ENCODE data around the gene CLC.
A peak's percentile ranks its signal among the peaks of the same experiment; 100 is the strongest.
"Not testable (repeated sequence)": the region's sequence is repeated elsewhere in the genome, so short reads cannot be mapped to it uniquely, and the experiment has no call there.

The CLC gene

DNA sequence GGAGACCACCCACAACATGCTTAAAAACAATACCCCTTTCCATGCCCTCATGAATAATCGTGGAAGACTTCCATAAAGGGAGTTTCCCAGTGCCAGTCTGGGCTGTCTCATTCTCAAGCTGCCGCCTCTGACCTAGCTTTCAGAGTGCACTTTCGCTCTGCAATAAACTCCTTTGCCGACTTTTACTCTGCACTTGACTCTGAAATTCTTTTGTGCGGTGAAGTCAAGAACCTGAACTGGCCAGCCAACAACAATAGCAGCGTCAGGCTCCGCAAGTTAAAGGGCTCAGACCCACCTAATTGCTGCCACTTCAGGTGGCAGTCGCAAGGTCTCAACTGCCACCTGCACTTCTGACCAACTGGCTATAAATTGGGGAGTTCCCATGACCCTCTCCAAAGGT is 30.5 kb upstream of the CLC start:
- Histone ChIP-seq H3K9me3 (ENCODE audit: insufficient read depth, low read length) (no peaks in the 10 kb centered on the region), H3K4me3 (ENCODE audit: low read length) (no peak overlapping the region), H3K36me3 (replicated peaks; ENCODE audit: low read depth, low read length) (no peaks in the 10 kb centered on the region), H3K27ac (ENCODE audit: low read length) (no peak overlapping the region), H3K79me2 (ENCODE audit: low read length) (no peaks in the 10 kb centered on the region), H3K4me2 (ENCODE audit: low read length) (no peak overlapping the region), H4K20me1 (ENCODE audit: insufficient read depth, low read length) (no peaks in the 10 kb centered on the region), H3K4me1 (ENCODE audit: low read length) (no peaks in the 10 kb centered on the region), H2AFZ (ENCODE audit: low read depth, low read length) (no peak overlapping the region), H3K9ac (ENCODE audit: low read length) (no peak overlapping the region), H3K27me3 (ENCODE audit: low read depth, low read length) (peaks cover 39% of the 10 kb centered on the region)
- TF ChIP-seq, protein P1, sequence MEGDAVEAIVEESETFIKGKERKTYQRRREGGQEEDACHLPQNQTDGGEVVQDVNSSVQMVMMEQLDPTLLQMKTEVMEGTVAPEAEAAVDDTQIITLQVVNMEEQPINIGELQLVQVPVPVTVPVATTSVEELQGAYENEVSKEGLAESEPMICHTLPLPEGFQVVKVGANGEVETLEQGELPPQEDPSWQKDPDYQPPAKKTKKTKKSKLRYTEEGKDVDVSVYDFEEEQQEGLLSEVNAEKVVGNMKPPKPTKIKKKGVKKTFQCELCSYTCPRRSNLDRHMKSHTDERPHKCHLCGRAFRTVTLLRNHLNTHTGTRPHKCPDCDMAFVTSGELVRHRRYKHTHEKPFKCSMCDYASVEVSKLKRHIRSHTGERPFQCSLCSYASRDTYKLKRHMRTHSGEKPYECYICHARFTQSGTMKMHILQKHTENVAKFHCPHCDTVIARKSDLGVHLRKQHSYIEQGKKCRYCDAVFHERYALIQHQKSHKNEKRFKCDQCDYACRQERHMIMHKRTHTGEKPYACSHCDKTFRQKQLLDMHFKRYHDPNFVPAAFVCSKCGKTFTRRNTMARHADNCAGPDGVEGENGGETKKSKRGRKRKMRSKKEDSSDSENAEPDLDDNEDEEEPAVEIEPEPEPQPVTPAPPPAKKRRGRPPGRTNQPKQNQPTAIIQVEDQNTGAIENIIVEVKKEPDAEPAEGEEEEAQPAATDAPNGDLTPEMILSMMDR (IDR thresholded peaks at IDR 0.05; ENCODE audit: low read depth, low read length), result no peak
- TF ChIP-seq EZH2phosphoT487 (IDR thresholded peaks at IDR 0.05; ENCODE audit: low read depth), result no peak

DNA sequence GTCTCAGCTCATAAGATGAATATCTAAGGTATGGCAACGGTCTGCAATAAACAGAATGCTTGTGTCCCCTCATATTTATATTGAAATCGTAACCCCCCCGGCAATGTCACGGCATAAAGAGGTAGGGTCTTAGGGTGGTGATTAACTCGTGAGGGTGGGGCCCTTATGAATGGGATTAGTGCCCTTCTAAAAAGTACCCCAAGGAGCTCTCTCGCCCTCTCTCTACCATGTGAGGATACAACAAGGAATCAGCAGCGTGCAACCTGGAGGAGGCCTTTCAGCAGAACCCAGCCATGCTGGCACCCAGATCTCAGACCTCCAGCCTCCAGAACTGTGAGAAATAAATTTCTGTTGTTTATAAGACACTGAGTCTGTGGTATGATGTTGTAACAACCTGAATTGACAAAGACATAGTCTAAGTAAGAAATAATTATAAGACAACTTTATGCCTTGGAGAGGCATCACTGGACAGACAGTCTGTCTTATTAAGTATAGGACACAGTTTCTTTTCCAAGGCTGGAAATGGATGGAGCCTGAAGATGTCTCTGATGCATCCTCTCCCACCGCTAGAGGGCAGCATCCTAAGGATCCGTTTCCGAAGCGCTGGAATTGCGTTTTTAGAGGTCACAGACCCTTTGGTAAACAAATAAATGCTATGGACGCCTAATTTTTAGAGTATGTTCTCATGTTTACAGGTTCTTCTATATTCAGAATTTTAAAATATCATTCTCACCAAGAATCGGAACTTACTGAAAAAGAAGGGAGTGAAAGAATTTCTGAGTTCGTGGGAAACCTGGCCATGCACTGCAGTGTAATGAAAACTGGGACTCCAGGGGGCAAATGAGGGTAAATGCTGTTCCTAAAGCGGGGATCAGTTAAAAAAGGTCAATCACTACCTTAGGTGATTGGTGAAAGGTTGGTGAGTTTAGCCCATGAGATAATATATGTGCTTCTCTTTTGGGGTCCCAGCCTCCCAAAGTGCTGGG is 27.6 kb upstream of the CLC start:
- Histone ChIP-seq H3K36me3 (replicated peaks; ENCODE audit: low read depth, low read length) (no peaks in the 10 kb centered on the region), H3K4me1 (ENCODE audit: low read length) (no peaks in the 10 kb centered on the region), H3K27ac (ENCODE audit: low read length) (no peak overlapping the region), H3K9me3 (ENCODE audit: insufficient read depth, low read length) (no peaks in the 10 kb centered on the region), H4K20me1 (ENCODE audit: insufficient read depth, low read length) (no peaks in the 10 kb centered on the region), H3K4me2 (ENCODE audit: low read length) (no peak overlapping the region), H3K27me3 (ENCODE audit: low read depth, low read length) (peaks cover 39% of the 10 kb centered on the region), H3K4me3 (ENCODE audit: low read length) (no peak overlapping the region), H3K9ac (ENCODE audit: low read length) (no peak overlapping the region), H3K79me2 (ENCODE audit: low read length) (no peaks in the 10 kb centered on the region), H2AFZ (ENCODE audit: low read depth, low read length) (no peak overlapping the region)
- TF ChIP-seq, protein P1 (IDR thresholded peaks at IDR 0.05; ENCODE audit: low read depth, low read length), result peak; percentile 40
- TF ChIP-seq EZH2phosphoT487 (IDR thresholded peaks at IDR 0.05; ENCODE audit: low read depth), result no peak

DNA sequence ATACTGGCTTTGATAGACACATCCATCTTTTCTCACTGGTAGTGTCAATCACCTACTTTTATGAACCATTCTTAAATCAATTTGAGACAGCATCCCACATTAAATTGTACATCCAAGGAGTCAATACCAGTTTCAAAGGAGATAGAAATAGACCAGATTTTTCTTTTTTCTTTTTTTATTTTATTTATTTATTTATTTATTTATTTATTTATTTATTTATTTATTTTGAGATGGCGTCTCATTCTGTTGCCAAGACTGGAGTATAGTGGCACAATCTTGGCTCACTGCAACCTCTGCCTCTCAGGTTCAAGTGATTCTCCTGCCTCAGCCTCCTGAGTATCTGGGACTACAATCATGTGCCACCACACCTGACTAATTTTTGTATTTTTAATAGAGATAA is 24.0 kb upstream of the CLC start:
- H3K36me3 ChIP-seq (replicated peaks; ENCODE audit: low read depth, low read length); H3K79me2 ChIP-seq (ENCODE audit: low read length); H3K4me1 ChIP-seq (ENCODE audit: low read length); H3K4me3 ChIP-seq (ENCODE audit: low read length); H3K27ac ChIP-seq (ENCODE audit: low read length); H3K9ac ChIP-seq (ENCODE audit: low read length); H4K20me1 ChIP-seq (ENCODE audit: insufficient read depth, low read length); H3K4me2 ChIP-seq (ENCODE audit: low read length); H2AFZ ChIP-seq (ENCODE audit: low read depth, low read length); H3K9me3 ChIP-seq (ENCODE audit: insufficient read depth, low read length): not testable (repeated sequence)
- H3K27me3 ChIP-seq (ENCODE audit: low read depth, low read length), result peaks cover 61% of the 10 kb centered on the region

- no peak overlapping the region for H2AFZ ChIP-seq (ENCODE audit: low read depth, low read length)
- H4K20me1 ChIP-seq (ENCODE audit: insufficient read depth, low read length), result no peaks in the 10 kb centered on the region; the same call in 1 of the 2 replicates
- no peak overlapping the region for H3K27ac ChIP-seq (ENCODE audit: low read length)
- H3K79me2 ChIP-seq (ENCODE audit: low read length), result no peaks in the 10 kb centered on the region
- no peaks in the 10 kb centered on the region for H3K9me3 ChIP-seq (ENCODE audit: insufficient read depth, low read length)
- H3K4me2 ChIP-seq (ENCODE audit: low read length), result no peak overlapping the region
- no peak overlapping the region for H3K9ac ChIP-seq (ENCODE audit: low read length)
- no peaks in the 10 kb centered on the region for H3K36me3 ChIP-seq (replicated peaks; ENCODE audit: low read depth, low read length)
- H3K4me1 ChIP-seq (ENCODE audit: low read length), result no peaks in the 10 kb centered on the region
- TF ChIP-seq, protein P1 (IDR thresholded peaks at IDR 0.05; ENCODE audit: low read depth, low read length), result no peak
- H3K4me3 ChIP-seq (ENCODE audit: low read length), result no peak overlapping the region
- H3K27me3 ChIP-seq (ENCODE audit: low read depth, low read length), result peaks cover 75% of the 10 kb centered on the region
These were observed 21.8 kb upstream of the CLC start for GRCh38 chr19:39759457-39760184.
